Measurements from ENCODE around the gene TMEM143. TPM values are rescaled to one million over a fixed set of nuclear protein-coding genes. Genes with fewer than 3 reads are reported as not detected.
"Not testable (repeated sequence)": the region's sequence is repeated elsewhere in the genome, so short reads cannot be mapped to it uniquely, and the experiment has no call there.

TMEM143 gene
- total RNA-seq, 3 donors from 2014 or later (not counting 1 experiment from before 2014, with no cell fraction given), result 10.2 to 12.3 (median 11.1) TPM

DNA sequence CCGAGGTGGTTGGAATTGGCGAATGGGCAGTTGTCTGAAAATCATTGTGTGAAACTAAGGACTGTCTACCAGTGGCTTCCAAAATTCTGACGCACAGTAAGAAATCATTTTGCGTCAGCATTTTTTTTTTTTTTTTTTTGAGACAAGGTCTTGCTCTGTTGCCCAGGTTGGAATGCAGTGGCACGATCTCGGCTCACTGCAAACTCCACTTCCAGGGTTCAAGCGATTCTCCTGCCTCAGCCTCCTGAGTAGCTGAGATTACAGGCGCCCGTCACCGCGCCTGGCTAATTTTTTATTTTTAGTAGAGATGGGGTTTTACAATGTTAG, 72.3 kb downstream of the TMEM143 start:
- intact Hi-C loops (cut with micrococcal nuclease), result loop anchor here (1.0 kb wide), 1 partner anchor 24 kb away; no protein-coding TSS in a partner anchor
- H3K27ac Mint-ChIP-seq; H3K4me3 Mint-ChIP-seq; H3K36me3 Mint-ChIP-seq; ATAC-seq; DNase-seq; H3K36me3 ChIP-seq (ENCODE audit: control insufficient read depth, insufficient read depth, low read length); H3K4me1 Mint-ChIP-seq; H3K27ac ChIP-seq (ENCODE audit: low read length); H3K9me3 Mint-ChIP-seq; H3K9me3 ChIP-seq (ENCODE audit: control insufficient read depth, insufficient read depth, low read length); H3K4me3 ChIP-seq (ENCODE audit: low read length); H3K27me3 Mint-ChIP-seq (ENCODE audit: low read depth in 2 of 2); H3K27me3 ChIP-seq (ENCODE audit: control insufficient read depth, insufficient read depth, low read length): not testable (repeated sequence)
- WGBS (ENCODE audit: insufficient coverage), result 30% methylated on average over 11 of the region's 11 CpGs
- TF ChIP-seq, protein P1, sequence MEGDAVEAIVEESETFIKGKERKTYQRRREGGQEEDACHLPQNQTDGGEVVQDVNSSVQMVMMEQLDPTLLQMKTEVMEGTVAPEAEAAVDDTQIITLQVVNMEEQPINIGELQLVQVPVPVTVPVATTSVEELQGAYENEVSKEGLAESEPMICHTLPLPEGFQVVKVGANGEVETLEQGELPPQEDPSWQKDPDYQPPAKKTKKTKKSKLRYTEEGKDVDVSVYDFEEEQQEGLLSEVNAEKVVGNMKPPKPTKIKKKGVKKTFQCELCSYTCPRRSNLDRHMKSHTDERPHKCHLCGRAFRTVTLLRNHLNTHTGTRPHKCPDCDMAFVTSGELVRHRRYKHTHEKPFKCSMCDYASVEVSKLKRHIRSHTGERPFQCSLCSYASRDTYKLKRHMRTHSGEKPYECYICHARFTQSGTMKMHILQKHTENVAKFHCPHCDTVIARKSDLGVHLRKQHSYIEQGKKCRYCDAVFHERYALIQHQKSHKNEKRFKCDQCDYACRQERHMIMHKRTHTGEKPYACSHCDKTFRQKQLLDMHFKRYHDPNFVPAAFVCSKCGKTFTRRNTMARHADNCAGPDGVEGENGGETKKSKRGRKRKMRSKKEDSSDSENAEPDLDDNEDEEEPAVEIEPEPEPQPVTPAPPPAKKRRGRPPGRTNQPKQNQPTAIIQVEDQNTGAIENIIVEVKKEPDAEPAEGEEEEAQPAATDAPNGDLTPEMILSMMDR (IDR thresholded peaks at IDR 0.05), result peak; percentile 41
- H3K4me1 ChIP-seq (ENCODE audit: control insufficient read depth, insufficient read depth, low read length), result peaks cover 11% of the 10 kb centered on the region

DNA sequence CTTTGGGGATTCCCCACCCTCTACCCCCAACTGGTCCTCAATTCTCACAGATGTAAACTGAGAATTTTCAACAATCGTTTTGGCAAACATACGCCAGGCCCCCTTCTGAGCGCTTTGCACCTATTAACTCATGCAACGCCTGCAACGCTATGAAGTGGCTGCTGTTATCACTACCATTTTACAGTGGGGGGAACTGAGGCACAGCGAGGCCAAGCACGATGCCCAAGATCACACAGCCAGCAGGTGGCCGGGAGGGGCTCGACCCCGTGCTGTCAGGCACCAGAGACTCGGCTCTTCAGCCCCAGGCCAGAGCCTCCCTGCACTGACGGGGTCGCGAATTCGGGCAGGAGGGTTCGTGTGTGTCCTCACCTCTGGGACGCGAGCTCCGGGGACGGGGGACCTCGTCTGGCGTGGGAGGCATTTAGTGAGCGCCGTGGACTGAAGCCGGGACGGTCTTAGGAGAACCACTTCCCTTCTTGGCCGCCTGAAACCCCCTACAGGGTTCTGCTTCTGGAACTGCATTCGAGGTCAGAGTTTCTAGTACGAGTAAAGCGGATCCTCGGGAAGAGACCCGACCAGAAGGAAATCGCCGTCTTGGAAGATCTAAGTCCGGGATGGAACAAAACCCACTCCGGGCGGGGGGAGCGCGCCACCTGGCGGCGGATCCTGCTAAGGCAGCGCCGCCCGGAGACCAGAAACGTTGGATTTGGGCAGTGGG, 72.8 kb downstream of the TMEM143 start:
- Histone ChIP-seq H3K27ac (ENCODE audit: low read length) (no peak overlapping the region), H3K4me1 (ENCODE audit: control insufficient read depth, insufficient read depth, low read length) (peaks cover 11% of the 10 kb centered on the region), H3K9me3 (ENCODE audit: control insufficient read depth, insufficient read depth, low read length) (no peaks in the 10 kb centered on the region), H3K27me3 (ENCODE audit: control insufficient read depth, insufficient read depth, low read length) (peaks cover 3% of the 10 kb centered on the region), H3K4me3 (ENCODE audit: low read length) (peak overlapping the region; percentile 47), H3K36me3 (ENCODE audit: control insufficient read depth, insufficient read depth, low read length) (no peaks in the 10 kb centered on the region)
- 4% methylated on average over 45 of the region's 45 CpGs for WGBS (ENCODE audit: insufficient coverage)
- H3K4me1 Mint-ChIP-seq, result peaks cover 6 to 7% of the 10 kb centered on the region in 2 donors
- H3K4me3 Mint-ChIP-seq, result peak overlapping the region; percentile 74
- no peaks in the 10 kb centered on the region for H3K36me3 Mint-ChIP-seq
- H3K9me3 Mint-ChIP-seq, result no peaks in the 10 kb centered on the region
- H3K27me3 Mint-ChIP-seq (ENCODE audit: low read depth in 2 of 2), result peaks cover 0 to 3% of the 10 kb centered on the region in 2 donors
- intact Hi-C loops (cut with micrococcal nuclease), result loop anchor here (1.0 kb wide), 1 partner anchor 24 kb away; no protein-coding TSS in a partner anchor
- DNase-seq (peak; percentile 64 to 77), ATAC-seq (peak; percentile 57 to 78 (median 77))
- TF ChIP-seq, protein P1 (IDR thresholded peaks at IDR 0.05), result peak; percentile 98
- H3K27ac Mint-ChIP-seq, result no peak overlapping the region

DNA sequence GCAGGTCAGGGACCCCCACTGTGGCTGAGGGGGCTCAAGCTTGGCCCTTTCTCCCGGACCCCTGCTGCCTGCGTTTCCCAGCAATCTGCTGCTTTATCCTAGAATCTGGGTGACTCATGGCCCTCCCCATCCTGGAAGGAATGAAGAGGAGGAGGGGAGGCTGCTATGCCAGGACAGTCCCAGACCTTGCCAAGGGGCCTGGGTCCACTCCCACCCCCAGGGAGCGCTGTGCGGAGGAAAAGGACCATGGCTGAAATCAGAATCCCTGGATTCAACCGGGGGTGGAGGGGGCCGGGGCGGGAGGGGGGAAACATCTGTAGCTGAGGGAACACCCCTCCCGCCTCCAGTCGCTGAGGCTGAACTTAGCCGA, 73.4 kb downstream of the TMEM143 start:
- 44% methylated on average over 9 of the region's 10 CpGs for WGBS (ENCODE audit: insufficient coverage)
- Histone ChIP-seq H3K27ac (ENCODE audit: low read length) (no peak overlapping the region), H3K36me3 (ENCODE audit: control insufficient read depth, insufficient read depth, low read length) (no peaks in the 10 kb centered on the region), H3K9me3 (ENCODE audit: control insufficient read depth, insufficient read depth, low read length) (no peaks in the 10 kb centered on the region), H3K4me3 (ENCODE audit: low read length) (no peak overlapping the region), H3K4me1 (ENCODE audit: control insufficient read depth, insufficient read depth, low read length) (peaks cover 11% of the 10 kb centered on the region), H3K27me3 (ENCODE audit: control insufficient read depth, insufficient read depth, low read length) (peaks cover 3% of the 10 kb centered on the region)
- DNase-seq (no peak), ATAC-seq (no peak)
- H3K4me3 Mint-ChIP-seq, result no peak overlapping the region
- TF ChIP-seq, protein P1 (IDR thresholded peaks at IDR 0.05), result no peak
- H3K36me3 Mint-ChIP-seq, result no peaks in the 10 kb centered on the region
- intact Hi-C loops (cut with micrococcal nuclease), result no loop called here
- no peak overlapping the region for H3K27ac Mint-ChIP-seq
- H3K4me1 Mint-ChIP-seq, result peaks cover 6 to 7% of the 10 kb centered on the region in 2 donors
- no peaks in the 10 kb centered on the region for H3K9me3 Mint-ChIP-seq
- peaks cover 0 to 3% of the 10 kb centered on the region in 2 donors for H3K27me3 Mint-ChIP-seq (ENCODE audit: low read depth in 2 of 2)

DNA sequence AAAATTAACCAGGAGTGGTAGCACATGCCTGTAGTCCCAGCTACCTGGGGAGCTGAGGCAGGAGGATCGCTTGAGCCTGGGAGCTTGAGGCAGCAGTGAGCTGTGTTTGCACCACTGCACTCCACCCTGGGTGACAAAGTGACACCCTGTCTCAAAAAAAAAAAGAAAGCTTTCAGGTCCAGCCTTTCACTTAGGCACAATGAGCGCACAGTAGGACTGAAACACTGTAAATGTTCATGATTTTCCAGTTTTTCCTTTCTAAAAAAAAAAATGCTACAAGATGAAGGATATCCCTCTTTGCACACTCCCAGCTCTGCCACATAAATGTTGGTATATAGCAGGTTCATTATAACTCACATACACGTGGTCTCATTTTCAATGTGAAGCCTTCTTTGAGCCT, 76.0 kb downstream of the TMEM143 start:
- H3K27me3 Mint-ChIP-seq (ENCODE audit: low read depth in 2 of 2), result peaks cover 0 to 3% of the 10 kb centered on the region in 2 donors
- H3K4me1 Mint-ChIP-seq, result peaks cover 6 to 7% of the 10 kb centered on the region in 2 donors
- H3K36me3 Mint-ChIP-seq, result no peaks in the 10 kb centered on the region
- no peaks in the 10 kb centered on the region for H3K36me3 ChIP-seq (ENCODE audit: control insufficient read depth, insufficient read depth, low read length)
- peaks cover 2% of the 10 kb centered on the region for H3K9me3 ChIP-seq (ENCODE audit: control insufficient read depth, insufficient read depth, low read length)
- no peak overlapping the region for H3K27ac ChIP-seq (ENCODE audit: low read length)
- intact Hi-C loops (cut with micrococcal nuclease), result no loop called here
- TF ChIP-seq, protein P1 (IDR thresholded peaks at IDR 0.05), result no peak
- ATAC-seq (no peak), DNase-seq (no peak)
- H3K27ac Mint-ChIP-seq, result no peak overlapping the region
- H3K9me3 Mint-ChIP-seq, result no peaks in the 10 kb centered on the region
- H3K4me1 ChIP-seq (ENCODE audit: control insufficient read depth, insufficient read depth, low read length), result peaks cover 11% of the 10 kb centered on the region
- H3K4me3 ChIP-seq (ENCODE audit: low read length), result no peak overlapping the region
- H3K4me3 Mint-ChIP-seq, result no peak overlapping the region
- 88% methylated on average over 3 of the region's 3 CpGs for WGBS (ENCODE audit: insufficient coverage)
- H3K27me3 ChIP-seq (ENCODE audit: control insufficient read depth, insufficient read depth, low read length), result peaks cover 3% of the 10 kb centered on the region
